Fibroblast of lung (primary cell): ENCODE results near the gene ITM2C. TPM values are rescaled to one million over a fixed set of nuclear protein-coding genes. Genes with fewer than 3 reads are reported as not detected.

Experiments used
- DNase-seq, 2 donors: peaks; one replicate each; pipeline versions ENCODE4 v3.0.0 to v3.0.0-alpha.2; 2010; ENCODE audit warnings: low read depth in 2 of 2
- H2AFZ ChIP-seq: 2 replicates; pipeline ENCODE4 v1.5.1; 2012; ENCODE audit warnings: low read length, control low read depth, inconsistent platforms
- H3K27ac ChIP-seq: 2 replicates; pipeline ENCODE4 v1.5.1; 2011; ENCODE audit warnings: low read length, control low read depth; ENCODE audit not compliant: insufficient read depth
- H3K27me3 ChIP-seq: 2 replicates; pipeline ENCODE4 v1.5.1; 2011; ENCODE audit warnings: mild to moderate bottlenecking, low read length; ENCODE audit not compliant: control insufficient read depth, insufficient read depth
- H3K36me3 ChIP-seq: 2 replicates; pipeline ENCODE4 v1.5.1; 2011; ENCODE audit warnings: low read length; ENCODE audit not compliant: control insufficient read depth, insufficient read depth
- H3K4me1 ChIP-seq: 2 replicates; pipeline ENCODE4 v1.5.1; 2011; ENCODE audit warnings: low read length; ENCODE audit not compliant: control insufficient read depth, insufficient read depth; ENCODE audit errors: extremely low read depth
- H3K4me2 ChIP-seq: 2 replicates; pipeline ENCODE4 v1.5.1; 2011; ENCODE audit warnings: low read length, control low read depth; ENCODE audit not compliant: insufficient read depth; ENCODE audit errors: extremely low read depth
- H3K4me3 ChIP-seq, 4 experiments: fragments of 200-600 bp in 1 of 4; sonication (generic) in 1 of 4; replicated peaks in 1 of 4; 2 replicates each; pipeline ENCODE4 v1.5.1; 2011 to 2016; ENCODE audit warnings: low read length in 4 of 4, low read depth in 3 of 4, mild to moderate bottlenecking in 3 of 4, control low read depth in 2 of 4, inconsistent platforms in 1 of 4, mixed read lengths in 1 of 4; ENCODE audit not compliant: insufficient read depth in 1 of 4; ENCODE audit errors: control extremely low read depth in 1 of 4
- H3K79me2 ChIP-seq: 2 replicates; pipeline ENCODE4 v1.5.1; 2012; ENCODE audit warnings: mild to moderate bottlenecking, low read length, inconsistent platforms; ENCODE audit not compliant: control insufficient read depth, insufficient read depth
- H3K9ac ChIP-seq: 2 replicates; pipeline ENCODE4 v1.5.1; 2011; ENCODE audit warnings: mild to moderate bottlenecking, low read length, control low read depth; ENCODE audit not compliant: insufficient read depth
- H3K9me3 ChIP-seq: 2 replicates; pipeline ENCODE4 v1.5.1; 2012; ENCODE audit warnings: low read depth, low read length; ENCODE audit not compliant: control insufficient read depth, insufficient read depth
- H4K20me1 ChIP-seq: 2 replicates; pipeline ENCODE4 v1.5.1; 2011; ENCODE audit warnings: low read length; ENCODE audit not compliant: control insufficient read depth, insufficient read depth; ENCODE audit errors: extremely low read depth
- CTCF ChIP-seq, 2 donors: IDR thresholded peaks in 1 of 2; conservative IDR thresholded peaks in 1 of 2; 1 replicate in 1 of 2; 2 replicates in 1 of 2; pipeline ENCODE4 v1.5.1; 2011 to 2012; ENCODE audit warnings: low read length in 2 of 2, control low read depth in 1 of 2, inconsistent platforms in 1 of 2, low read depth in 1 of 2, mild to moderate bottlenecking in 1 of 2
- EZH2 ChIP-seq: IDR thresholded peaks from 2 replicates; pipeline ENCODE4 v1.5.1; 2012; ENCODE audit warnings: low read length, control low read depth, mild to moderate bottlenecking; ENCODE audit errors: missing control alignments
- polyA plus RNA-seq, 2 donors: library from polyadenylated mRNA; depleted of rRNA in 1 of 2; stranded (reverse) in 1 of 2; unstranded in 1 of 2; fragments of >200 nt; gene quantifications; 2 replicates each; pipeline ENCODE4 v1.2.1, GENCODE V29; 2011 to 2012; ENCODE audit warnings: missing spikeins in 1 of 2
- total RNA-seq: library from RNA; depleted of rRNA; stranded (reverse); fragments of >200 nt; gene quantifications from 2 replicates; pipeline ENCODE4 v1.2.1, GENCODE V29; 2014

The ITM2C gene
- total and polyA plus RNA-seq, 2 donors (not counting 1 experiment from before 2014, with no cell fraction given): 77.3 to 236 TPM

- H3K4me2 ChIP-seq: peak overlapping the region; percentile 25
- no peak overlapping the region for H3K27ac ChIP-seq
- H3K9ac ChIP-seq: no peak overlapping the region
- H4K20me1 ChIP-seq: no peaks in the 10 kb centered on the region
- H3K4me1 ChIP-seq: no peaks in the 10 kb centered on the region
- H3K79me2 ChIP-seq: no peaks in the 10 kb centered on the region
- peak overlapping the region in 1 of 4 experiments; percentile 14 for H3K4me3 ChIP-seq
- TF ChIP-seq EZH2 (no peak), CTCF (conservative IDR thresholded peaks at IDR 0.05 in 1 of 2, IDR thresholded peaks at IDR 0.05 in 1 of 2; ENCODE audit: low read depth in 1 of 2, low read length in 2 of 2) (no peak)
- DNase-seq: no peak
- peaks cover 10% of the 10 kb centered on the region for H3K27me3 ChIP-seq
- no peaks in the 10 kb centered on the region for H3K9me3 ChIP-seq
- H3K36me3 ChIP-seq: no peaks in the 10 kb centered on the region
- H2AFZ ChIP-seq: no peak overlapping the region
Observed at GRCh38 chr2:230827774-230828271, 36.9 kb upstream of the ITM2C start.

- no peaks in the 10 kb centered on the region for H4K20me1 ChIP-seq
- no peak for DNase-seq
- no peak overlapping the region for H2AFZ ChIP-seq
- no peaks in the 10 kb centered on the region for H3K79me2 ChIP-seq
- no peaks in the 10 kb centered on the region for H3K9me3 ChIP-seq
- TF ChIP-seq CTCF (conservative IDR thresholded peaks at IDR 0.05 in 1 of 2, IDR thresholded peaks at IDR 0.05 in 1 of 2; ENCODE audit: low read depth in 1 of 2, low read length in 2 of 2) (no peak), EZH2 (no peak)
- peak overlapping the region in 1 of 4 experiments; percentile 14 for H3K4me3 ChIP-seq
- no peaks in the 10 kb centered on the region for H3K36me3 ChIP-seq
- H3K4me2 ChIP-seq: peak overlapping the region; percentile 25
- H3K9ac ChIP-seq: no peak overlapping the region
- H3K4me1 ChIP-seq: no peaks in the 10 kb centered on the region
- peaks cover 12% of the 10 kb centered on the region for H3K27me3 ChIP-seq
- H3K27ac ChIP-seq: no peak overlapping the region
Observed at GRCh38 chr2:230828272-230828961, 36.3 kb upstream of the ITM2C start.

- H3K9me3 ChIP-seq: no peaks in the 10 kb centered on the region
Observed at GRCh38 chr2:230829293-230829692, 35.4 kb upstream of the ITM2C start.

More at GRCh38 chr2:230829293-230829692, 35.4 kb upstream of the ITM2C start:
- no peak overlapping the region for H3K4me2 ChIP-seq
- H3K4me3 ChIP-seq: no peak overlapping the region
- H3K27me3 ChIP-seq: peaks cover 12% of the 10 kb centered on the region
- no peak overlapping the region for H2AFZ ChIP-seq
- no peak overlapping the region for H3K9ac ChIP-seq
- no peak overlapping the region for H3K27ac ChIP-seq
- DNase-seq: no peak
- no peaks in the 10 kb centered on the region for H3K4me1 ChIP-seq
- no peaks in the 10 kb centered on the region for H3K79me2 ChIP-seq
- H3K36me3 ChIP-seq: no peaks in the 10 kb centered on the region
- TF ChIP-seq EZH2 (no peak), CTCF (conservative IDR thresholded peaks at IDR 0.05 in 1 of 2, IDR thresholded peaks at IDR 0.05 in 1 of 2; ENCODE audit: low read depth in 1 of 2, low read length in 2 of 2) (no peak)
- H4K20me1 ChIP-seq: no peaks in the 10 kb centered on the region
